ENCODE measurements around the gene TOR1AIP2.

The TOR1AIP2 gene

GRCh38 chr1:179824265-179824664, 53.3 kb downstream of the TOR1AIP2 start:
- Histone ChIP-seq H4K20me1 (ENCODE audit: low read depth, low read length) (no peaks in the 10 kb centered on the region), H3K9me3 (ENCODE audit: insufficient read depth, low read length) (no peaks in the 10 kb centered on the region), H3K36me3 (ENCODE audit: low read length) (no peaks in the 10 kb centered on the region), H3F3A (ENCODE audit: insufficient read depth) (no peaks in the 10 kb centered on the region), H3K79me2 (ENCODE audit: insufficient read depth, low read length) (no peaks in the 10 kb centered on the region), H3K9ac (ENCODE audit: low read length) (no peak overlapping the region), H3K4me3 (ENCODE audit: insufficient read depth, low read length, poor library complexity, severe bottlenecking) (no peak overlapping the region), H3K9me2 (replicated peaks; ENCODE audit: insufficient read depth, low read length) (no peaks in the 10 kb centered on the region), H3K4me2 (ENCODE audit: low read depth, low read length, poor library complexity, severe bottlenecking) (no peak overlapping the region), H3K27me3 (ENCODE audit: low read length) (no peaks in the 10 kb centered on the region), H3K27ac (ENCODE audit: low read depth, low read length) (no peak overlapping the region), H2AFZ (ENCODE audit: low read depth, low read length, severe bottlenecking) (no peak overlapping the region)
- TF ChIP-seq CTCF (IDR thresholded peaks at IDR 0.05; ENCODE audit: insufficient read depth, low read length, poor library complexity, severe bottlenecking) (no peak), EZH2phosphoT487 (conservative IDR thresholded peaks at IDR 0.05; ENCODE audit: low read length) (no peak)

- H3K4me2 ChIP-seq (ENCODE audit: low read depth, low read length, poor library complexity, severe bottlenecking), result no peak overlapping the region
- no peak overlapping the region for H3K27ac ChIP-seq (ENCODE audit: low read depth, low read length)
- H3K27me3 ChIP-seq (ENCODE audit: low read length), result no peaks in the 10 kb centered on the region
- no peak overlapping the region for H2AFZ ChIP-seq (ENCODE audit: low read depth, low read length, severe bottlenecking)
- H3K9me2 ChIP-seq (replicated peaks; ENCODE audit: insufficient read depth, low read length), result no peaks in the 10 kb centered on the region
- no peaks in the 10 kb centered on the region for H3K36me3 ChIP-seq (ENCODE audit: low read length)
- no peak overlapping the region for H3K9ac ChIP-seq (ENCODE audit: low read length)
- TF ChIP-seq EZH2phosphoT487 (conservative IDR thresholded peaks at IDR 0.05; ENCODE audit: low read length) (no peak), CTCF (IDR thresholded peaks at IDR 0.05; ENCODE audit: insufficient read depth, low read length, poor library complexity, severe bottlenecking) (no peak)
- H3F3A ChIP-seq (ENCODE audit: insufficient read depth), result no peaks in the 10 kb centered on the region
- H3K9me3 ChIP-seq (ENCODE audit: insufficient read depth, low read length), result no peaks in the 10 kb centered on the region
- H3K79me2 ChIP-seq (ENCODE audit: insufficient read depth, low read length), result no peaks in the 10 kb centered on the region
- H4K20me1 ChIP-seq (ENCODE audit: low read depth, low read length), result no peaks in the 10 kb centered on the region
- no peak overlapping the region for H3K4me3 ChIP-seq (ENCODE audit: insufficient read depth, low read length, poor library complexity, severe bottlenecking)
Measured at GRCh38 chr1:179823693-179824092, 53.9 kb downstream of the TOR1AIP2 start.

GRCh38 chr1:179822065-179822464, 55.5 kb downstream of the TOR1AIP2 start:
- no peak for TF ChIP-seq EZH2phosphoT487 (conservative IDR thresholded peaks at IDR 0.05; ENCODE audit: low read length)
- Histone ChIP-seq H3K27ac (ENCODE audit: low read depth, low read length) (no peak overlapping the region), H3K9me2 (replicated peaks; ENCODE audit: insufficient read depth, low read length) (no peaks in the 10 kb centered on the region), H3K36me3 (ENCODE audit: low read length) (no peaks in the 10 kb centered on the region), H3K9ac (ENCODE audit: low read length) (no peak overlapping the region), H4K20me1 (ENCODE audit: low read depth, low read length) (no peaks in the 10 kb centered on the region), H3K4me2 (ENCODE audit: low read depth, low read length, poor library complexity, severe bottlenecking) (no peak overlapping the region), H3F3A (ENCODE audit: insufficient read depth) (no peaks in the 10 kb centered on the region), H3K4me3 (ENCODE audit: insufficient read depth, low read length, poor library complexity, severe bottlenecking) (no peak overlapping the region), H3K9me3 (ENCODE audit: insufficient read depth, low read length) (no peaks in the 10 kb centered on the region), H3K79me2 (ENCODE audit: insufficient read depth, low read length) (no peaks in the 10 kb centered on the region), H2AFZ (ENCODE audit: low read depth, low read length, severe bottlenecking) (no peak overlapping the region), H3K27me3 (ENCODE audit: low read length) (no peaks in the 10 kb centered on the region)

- H3K36me3 ChIP-seq (ENCODE audit: low read length), result no peaks in the 10 kb centered on the region
- H3K79me2 ChIP-seq (ENCODE audit: insufficient read depth, low read length), result no peaks in the 10 kb centered on the region
- no peak overlapping the region for H3K4me3 ChIP-seq (ENCODE audit: insufficient read depth, low read length, poor library complexity, severe bottlenecking)
- H3F3A ChIP-seq (ENCODE audit: insufficient read depth), result no peaks in the 10 kb centered on the region
- no peaks in the 10 kb centered on the region for H3K9me2 ChIP-seq (replicated peaks; ENCODE audit: insufficient read depth, low read length)
- no peak overlapping the region for H3K27ac ChIP-seq (ENCODE audit: low read depth, low read length)
- H2AFZ ChIP-seq (ENCODE audit: low read depth, low read length, severe bottlenecking), result no peak overlapping the region
- no peaks in the 10 kb centered on the region for H4K20me1 ChIP-seq (ENCODE audit: low read depth, low read length)
- H3K9ac ChIP-seq (ENCODE audit: low read length), result no peak overlapping the region
- no peak overlapping the region for H3K4me2 ChIP-seq (ENCODE audit: low read depth, low read length, poor library complexity, severe bottlenecking)
- TF ChIP-seq EZH2phosphoT487 (conservative IDR thresholded peaks at IDR 0.05; ENCODE audit: low read length), result no peak
- no peak for TF ChIP-seq CTCF (IDR thresholded peaks at IDR 0.05; ENCODE audit: insufficient read depth, low read length, poor library complexity, severe bottlenecking)
- no peaks in the 10 kb centered on the region for H3K27me3 ChIP-seq (ENCODE audit: low read length)
- no peaks in the 10 kb centered on the region for H3K9me3 ChIP-seq (ENCODE audit: insufficient read depth, low read length)
Measured at GRCh38 chr1:179821524-179821923, 56.1 kb downstream of the TOR1AIP2 start.

Measured in SU-DHL-6 (cell line).